B cell (primary cell): ENCODE data around the gene ANTXRL.
"Not testable (repeated sequence)": the region's sequence is repeated elsewhere in the genome, so short reads cannot be mapped to it uniquely, and the experiment has no call there.

Source experiments
- EZH2 ChIP-seq: IDR thresholded peaks from 2 replicates; pipeline ENCODE4 v1.6.1; 2012; ENCODE audit warnings: borderline replicate concordance, low read depth, mild to moderate bottlenecking, moderate library complexity, low read length; ENCODE audit not compliant: insufficient read depth, poor library complexity, severe bottlenecking
- TF ChIP-seq, protein P1 (sequence below): fragments of 200-600 bp; IDR thresholded peaks from one replicate; pipeline ENCODE4 v1.8.0; 2022; ENCODE audit warnings: antibody characterized with exemption, mild to moderate bottlenecking

DNA sequence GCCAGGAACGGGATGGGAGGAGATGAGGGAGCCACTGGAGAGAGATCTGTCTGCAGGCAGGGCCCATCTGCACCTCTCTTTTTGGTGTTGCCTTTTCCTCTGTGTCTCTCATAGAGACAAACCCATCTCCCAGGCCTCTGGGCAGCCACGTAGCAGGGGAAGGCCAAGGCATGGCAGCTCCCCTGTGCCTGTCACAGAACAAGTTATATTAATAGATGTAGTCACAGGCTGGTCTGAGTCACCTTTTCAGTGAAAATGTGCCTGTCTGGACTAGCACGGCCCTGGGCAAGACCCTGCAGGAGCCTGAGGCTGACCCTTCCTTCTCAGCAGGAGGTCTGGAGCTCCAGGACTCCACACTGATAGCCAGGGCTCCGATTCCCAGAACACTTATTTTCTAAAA lies 90.9 kb downstream of the ANTXRL start:
- TF ChIP-seq, protein P1, sequence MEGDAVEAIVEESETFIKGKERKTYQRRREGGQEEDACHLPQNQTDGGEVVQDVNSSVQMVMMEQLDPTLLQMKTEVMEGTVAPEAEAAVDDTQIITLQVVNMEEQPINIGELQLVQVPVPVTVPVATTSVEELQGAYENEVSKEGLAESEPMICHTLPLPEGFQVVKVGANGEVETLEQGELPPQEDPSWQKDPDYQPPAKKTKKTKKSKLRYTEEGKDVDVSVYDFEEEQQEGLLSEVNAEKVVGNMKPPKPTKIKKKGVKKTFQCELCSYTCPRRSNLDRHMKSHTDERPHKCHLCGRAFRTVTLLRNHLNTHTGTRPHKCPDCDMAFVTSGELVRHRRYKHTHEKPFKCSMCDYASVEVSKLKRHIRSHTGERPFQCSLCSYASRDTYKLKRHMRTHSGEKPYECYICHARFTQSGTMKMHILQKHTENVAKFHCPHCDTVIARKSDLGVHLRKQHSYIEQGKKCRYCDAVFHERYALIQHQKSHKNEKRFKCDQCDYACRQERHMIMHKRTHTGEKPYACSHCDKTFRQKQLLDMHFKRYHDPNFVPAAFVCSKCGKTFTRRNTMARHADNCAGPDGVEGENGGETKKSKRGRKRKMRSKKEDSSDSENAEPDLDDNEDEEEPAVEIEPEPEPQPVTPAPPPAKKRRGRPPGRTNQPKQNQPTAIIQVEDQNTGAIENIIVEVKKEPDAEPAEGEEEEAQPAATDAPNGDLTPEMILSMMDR: not testable (repeated sequence)
- TF ChIP-seq EZH2: not testable (repeated sequence)
